ENCODE measurements around the gene RAMP3.
"Not testable (repeated sequence)": the region's sequence is repeated elsewhere in the genome, so short reads cannot be mapped to it uniquely, and the experiment has no call there.

RAMP3 gene

DNA sequence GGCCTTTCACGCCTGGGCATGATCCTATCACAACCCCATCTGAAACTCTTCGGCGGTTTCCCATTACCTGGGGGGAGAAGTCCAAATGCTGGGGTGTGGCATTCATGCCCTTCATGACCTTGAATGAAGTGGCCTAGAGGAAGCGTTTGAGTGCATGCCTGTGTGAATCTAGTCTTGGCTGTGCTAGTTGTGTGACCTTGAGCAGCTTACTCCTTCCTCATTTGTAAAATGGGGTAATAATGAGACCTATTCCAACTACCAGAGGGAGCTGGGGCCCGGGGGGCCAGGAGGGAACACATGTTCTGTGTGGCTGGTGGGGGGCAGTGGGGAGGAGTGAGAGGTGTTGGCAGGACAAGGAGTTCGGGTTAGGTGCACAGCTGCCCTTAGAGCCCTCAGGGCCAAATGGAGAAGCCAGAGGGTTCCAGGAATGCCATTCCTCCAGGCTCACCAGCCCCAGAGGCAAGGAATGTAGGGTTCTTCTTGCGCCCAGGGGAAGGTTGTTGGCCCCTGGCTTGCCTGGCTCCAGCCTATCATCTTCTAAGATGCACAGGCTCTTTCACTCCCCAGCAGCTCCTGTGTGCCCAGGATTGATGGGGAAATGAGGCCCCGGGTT, 24.8 kb upstream of the RAMP3 start:
- no peak for DNase-seq

GRCh38 chr7:45133352-45133751, 24.2 kb upstream of the RAMP3 start:
- DNase-seq, result no peak

DNA sequence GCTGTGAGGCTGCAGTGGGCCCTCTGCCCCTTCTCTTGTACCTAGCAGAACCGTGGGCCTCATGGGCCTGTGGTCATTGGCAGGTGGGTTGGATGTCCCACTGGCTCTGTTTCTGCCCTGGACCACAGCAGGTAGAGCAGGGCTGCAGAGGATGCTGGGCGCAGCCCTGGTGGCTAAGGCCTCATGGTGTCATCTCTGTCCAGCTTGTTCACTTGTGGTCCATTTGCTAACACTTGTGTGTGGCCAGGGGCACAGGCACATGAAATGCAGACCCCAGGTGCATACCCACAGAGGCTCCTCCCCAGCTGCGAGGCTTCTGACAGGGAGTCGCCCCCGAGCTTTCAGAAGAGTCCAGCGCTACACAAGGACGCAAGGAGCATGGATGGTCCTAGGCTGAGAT, 23.7 kb upstream of the RAMP3 start:
- no peak for DNase-seq

DNA sequence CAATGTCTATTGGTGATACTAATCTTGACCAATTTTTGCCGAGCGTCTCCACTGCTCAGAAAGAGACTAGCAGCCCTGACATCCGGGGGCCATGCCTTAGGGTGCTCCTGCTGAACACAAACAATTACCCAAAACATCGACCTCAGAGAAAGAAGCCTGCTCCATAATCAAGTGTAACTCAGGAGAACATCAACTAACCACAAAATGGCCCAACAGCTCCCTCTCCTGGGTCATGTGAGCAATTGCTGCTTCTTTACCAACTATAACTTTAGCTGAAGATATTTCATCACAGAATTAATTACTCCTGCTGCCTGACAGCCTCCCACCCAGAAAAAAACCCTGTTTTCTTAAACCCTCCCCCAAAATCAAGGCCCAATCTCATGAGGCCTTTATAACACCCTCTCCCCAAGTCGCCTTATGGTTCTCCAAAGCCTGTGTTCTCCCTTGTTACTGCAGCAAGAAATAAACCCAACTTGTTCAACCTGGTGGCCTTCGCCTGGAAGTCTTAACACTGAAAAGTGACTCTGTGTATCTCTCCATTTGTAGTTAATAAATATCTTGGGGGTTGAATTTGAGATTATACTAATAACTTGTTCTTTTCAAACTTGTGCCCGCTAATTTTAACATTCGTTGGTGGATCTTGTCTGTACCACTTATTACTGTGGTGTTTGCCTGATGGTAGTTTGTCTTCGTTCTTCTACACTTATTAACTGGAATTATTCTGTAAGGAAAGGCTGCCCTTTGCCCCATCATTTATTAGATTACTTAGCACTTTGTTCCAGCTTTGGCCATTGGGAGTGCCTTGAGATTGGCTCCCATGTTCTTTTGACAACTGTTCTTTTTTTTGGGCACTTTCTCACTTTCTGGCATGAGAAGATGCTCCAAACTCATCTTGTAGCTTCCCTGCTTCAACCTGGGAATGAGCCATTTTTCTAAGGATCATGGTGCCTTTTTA, 21.2 kb upstream of the RAMP3 start:
- peak; percentile 57 for DNase-seq

- no peak for DNase-seq
Observed at GRCh38 chr7:45138433-45139267, 18.9 kb upstream of the RAMP3 start.

- DNase-seq, result no peak
Observed at GRCh38 chr7:45140827-45141226, 16.8 kb upstream of the RAMP3 start.

DNA sequence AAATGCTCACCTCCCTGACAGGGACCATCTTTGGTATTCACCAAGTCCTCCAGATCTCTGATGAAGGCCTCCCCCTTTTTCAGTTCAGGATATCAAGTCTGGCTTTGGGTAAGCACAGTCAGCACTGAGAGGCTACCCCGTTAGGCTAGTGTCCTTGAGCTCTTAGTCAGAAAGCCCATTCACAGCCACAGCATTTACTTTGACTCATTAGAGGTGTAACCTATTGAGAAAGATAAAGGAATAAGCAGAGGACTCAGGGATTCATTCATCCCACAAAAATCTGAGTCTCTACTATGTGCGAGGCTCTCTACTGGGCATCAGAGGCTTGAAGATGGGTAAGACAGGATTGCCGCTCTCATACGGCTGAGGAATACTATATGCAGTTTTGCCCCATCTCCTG, 14.0 kb upstream of the RAMP3 start:
- no peak for DNase-seq

DNA sequence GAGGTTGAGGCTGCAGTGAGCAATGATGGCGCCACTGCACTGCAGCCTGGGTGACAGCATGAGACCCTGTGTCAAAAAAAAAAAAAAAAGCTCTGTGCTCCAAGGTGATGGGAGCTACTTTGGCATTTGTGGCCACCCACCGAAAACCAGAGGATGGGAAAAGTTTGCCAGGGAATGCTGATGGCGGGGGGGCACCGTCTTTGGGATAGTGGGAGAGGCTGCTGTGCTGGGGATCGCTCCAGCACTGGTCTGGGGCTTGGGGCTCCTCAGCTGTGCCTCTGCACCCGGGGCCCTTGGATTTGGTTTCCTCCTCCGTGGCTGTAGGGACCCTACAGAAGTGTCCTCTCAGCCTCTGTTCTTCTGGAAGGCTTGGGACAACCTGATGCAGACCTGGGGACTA, 11.7 kb upstream of the RAMP3 start:
- DNase-seq, result no peak

DNA sequence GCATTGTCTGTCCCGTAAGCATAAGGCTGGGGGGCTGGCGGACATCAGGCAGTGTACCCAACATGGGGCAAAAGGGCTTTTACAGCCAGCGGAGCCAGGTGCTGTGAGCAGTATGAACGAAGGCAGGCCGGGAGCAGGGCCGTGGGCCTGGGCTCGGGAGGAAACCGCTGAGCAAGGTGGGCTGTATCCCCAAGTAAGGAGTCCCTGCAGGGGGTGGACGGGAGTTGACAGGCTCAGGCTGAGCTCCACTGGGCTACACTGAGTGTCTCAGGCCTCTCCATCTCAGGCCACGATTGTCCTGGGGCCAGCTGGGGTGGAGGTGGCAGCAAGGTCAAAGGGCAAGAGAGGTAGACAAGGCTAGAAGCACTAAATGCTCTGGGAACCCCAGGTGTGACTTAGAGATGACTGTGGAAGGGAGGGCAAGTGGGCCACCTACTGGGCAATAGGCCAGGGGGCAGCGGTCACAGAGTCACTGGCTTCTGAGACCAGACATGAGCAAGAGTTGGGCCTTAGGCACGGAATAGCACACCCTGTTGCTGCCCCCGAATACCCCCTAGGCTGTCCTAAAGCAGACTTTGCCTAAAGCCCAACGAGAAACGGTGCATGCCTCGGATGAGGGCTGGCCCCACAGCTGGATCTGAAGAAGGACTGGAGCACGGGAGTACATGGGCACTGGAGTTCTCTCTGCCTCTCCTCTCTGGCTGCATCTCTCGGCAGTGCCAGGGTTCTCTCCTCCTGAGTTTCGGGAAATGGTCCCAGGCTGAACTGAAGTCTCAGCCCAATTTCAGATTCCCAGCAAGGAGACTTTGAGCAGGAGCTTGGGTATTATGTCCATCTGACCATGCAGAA, 10.8 kb upstream of the RAMP3 start:
- no peak for DNase-seq

DNA sequence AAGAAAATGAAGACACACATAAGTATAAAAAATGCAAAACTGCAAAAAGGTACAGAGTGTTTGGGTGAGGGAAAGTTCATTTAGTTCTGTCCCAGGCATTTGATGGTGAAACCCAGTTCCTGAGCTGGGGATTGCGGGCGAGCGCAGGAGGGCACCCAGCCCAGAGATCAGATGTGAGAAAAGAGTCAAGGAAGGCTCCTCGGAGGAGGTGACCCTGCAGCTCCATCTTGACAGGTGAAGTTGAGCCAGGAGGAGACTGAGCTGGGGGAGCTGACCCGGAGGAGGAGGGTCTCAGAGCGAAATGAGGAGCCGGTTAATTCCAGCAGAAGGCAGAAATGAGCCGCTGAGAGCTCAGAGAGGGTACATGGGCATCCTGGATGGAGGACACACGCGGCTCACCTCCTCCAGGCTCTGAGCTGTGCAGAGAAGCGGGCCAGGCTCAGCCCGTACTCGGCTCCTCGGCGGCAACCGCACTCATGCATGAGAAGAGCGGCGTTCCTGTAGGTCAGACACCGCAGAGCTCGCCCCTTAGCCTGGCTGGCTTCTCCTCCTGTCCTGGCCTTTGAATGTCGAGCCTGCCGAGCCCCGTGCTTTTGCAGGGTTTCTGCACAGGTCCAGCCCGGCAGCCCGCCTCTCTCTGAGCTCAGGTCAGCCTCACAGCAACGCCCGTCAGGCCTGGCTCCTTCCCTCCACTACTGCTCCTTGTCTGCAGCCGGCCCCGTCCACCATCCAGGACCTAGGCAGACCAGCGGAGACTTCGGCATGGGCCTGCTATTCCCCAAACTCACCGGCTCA, 9.5 kb upstream of the RAMP3 start:
- DNase-seq, result no peak

- no peak for DNase-seq
Observed at GRCh38 chr7:45148653-45148973, 9.0 kb upstream of the RAMP3 start.

DNA sequence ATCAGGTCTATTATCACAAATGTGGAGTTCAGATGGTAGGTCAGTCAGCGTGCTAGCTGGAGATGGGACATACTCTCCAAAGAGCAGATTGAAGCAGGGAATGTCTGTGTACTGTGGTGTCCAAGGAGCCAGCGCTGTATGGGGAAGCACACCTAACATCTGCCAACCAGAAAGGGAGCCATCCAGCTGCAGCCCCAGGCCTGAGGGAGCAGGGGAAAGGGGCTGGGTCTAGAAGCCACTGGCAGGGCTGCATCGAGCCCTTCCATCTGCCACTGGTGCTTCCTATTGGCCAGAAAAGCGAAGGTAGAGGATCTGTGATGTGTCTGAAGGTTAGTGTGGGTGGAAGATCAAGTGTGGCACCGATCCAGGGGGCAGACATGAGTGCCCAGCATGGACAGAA, 8.0 kb upstream of the RAMP3 start:
- DNase-seq, result no peak

- no peak for DNase-seq
Observed at GRCh38 chr7:45150199-45150598, 7.4 kb upstream of the RAMP3 start.

- DNase-seq, result no peak
Observed at GRCh38 chr7:45151131-45151684, 6.4 kb upstream of the RAMP3 start.

GRCh38 chr7:45151967-45152366, 5.6 kb upstream of the RAMP3 start:
- no peak for DNase-seq

- DNase-seq, result no peak
Observed at GRCh38 chr7:45153233-45153632, 4.4 kb upstream of the RAMP3 start.

DNA sequence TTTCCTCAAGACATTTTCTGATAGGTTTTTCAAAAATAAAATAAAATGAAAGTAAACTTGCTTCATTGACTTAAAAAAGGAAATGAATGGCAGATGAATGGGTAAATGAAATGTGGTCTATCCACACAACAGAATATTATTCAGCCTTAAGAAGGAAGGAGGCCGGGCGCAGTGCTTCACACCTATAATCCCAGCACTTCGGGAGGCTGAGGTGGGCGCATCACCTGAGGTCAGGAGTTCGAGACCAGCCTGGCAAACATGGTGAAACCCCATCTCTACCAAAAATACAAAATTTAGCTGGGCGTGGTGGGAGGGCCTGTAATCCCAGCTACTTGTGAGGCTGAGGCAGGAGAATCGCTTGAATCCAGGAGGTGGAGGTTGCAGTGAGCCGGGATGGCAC, 3.7 kb upstream of the RAMP3 start:
- DNase-seq, result not testable (repeated sequence)

- DNase-seq, result no peak
Observed at GRCh38 chr7:45155357-45155900, 2.2 kb upstream of the RAMP3 start.

DNA sequence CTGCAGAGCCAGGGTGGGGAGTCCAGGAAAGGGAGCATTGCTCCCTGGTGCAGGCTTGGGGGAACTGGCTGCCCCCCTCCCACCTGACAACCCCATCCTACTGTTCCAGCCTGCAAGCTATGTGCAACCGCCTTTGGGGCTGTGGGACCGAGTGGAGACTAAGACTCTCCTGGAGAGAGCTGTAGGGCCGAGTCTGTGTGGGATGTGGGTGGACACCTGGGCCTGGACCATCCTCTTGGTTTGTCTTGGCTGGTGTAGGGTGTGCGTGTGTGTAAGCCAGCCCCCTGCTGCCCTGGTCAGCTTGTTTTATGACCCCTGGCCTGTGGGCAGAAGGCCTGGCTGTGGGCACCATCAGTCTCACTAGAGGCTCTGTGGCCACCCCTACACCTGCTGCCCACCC, 1.6 kb upstream of the RAMP3 start:
- DNase-seq, result no peak

DNA sequence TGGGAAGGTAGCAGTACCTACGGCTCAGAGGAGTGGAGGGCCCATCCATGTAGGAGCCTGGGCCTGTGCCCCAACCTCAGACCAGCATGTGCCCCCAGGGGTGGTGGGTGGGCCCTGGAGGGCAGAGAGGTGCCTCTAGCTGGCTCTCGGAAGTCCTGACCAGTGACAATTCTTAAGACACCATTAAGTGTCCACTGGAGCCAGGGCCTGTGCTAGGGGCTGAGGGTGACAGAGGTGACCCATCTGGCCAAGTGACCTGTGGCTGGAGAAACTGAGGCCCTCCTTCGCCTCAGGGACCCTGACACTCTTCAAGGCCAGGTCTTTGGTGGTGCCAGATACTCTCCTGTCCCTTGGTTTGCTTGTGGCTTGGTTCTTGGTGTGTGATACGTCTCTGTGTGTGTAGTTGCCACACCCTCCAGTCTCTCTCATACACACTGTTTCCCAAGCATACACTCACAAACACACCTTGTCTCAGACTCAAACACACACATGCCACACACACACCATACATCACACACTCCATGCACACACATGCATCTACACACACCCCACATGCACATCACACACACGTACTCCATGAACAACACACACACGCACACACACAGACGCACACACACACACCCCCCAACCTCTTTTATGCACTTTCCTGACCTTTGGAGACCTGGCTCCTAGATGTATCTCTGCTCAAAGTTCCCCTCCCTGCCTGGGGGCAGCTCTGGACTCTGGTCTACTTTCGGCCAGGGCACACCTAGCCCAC, 897 bp upstream of the RAMP3 start:
- no peak for DNase-seq

- DNase-seq, result no peak
Observed at GRCh38 chr7:45157286-45157652, 322 bp upstream of the RAMP3 start.

All from NCI-H2171 (cell line).